GM04504 (cell line): ENCODE measurements around the gene VAMP8.

Experiments used
- DNase-seq: peaks from one replicate; pipeline ENCODE4 v3.0.0-alpha.2; 2012; ENCODE audit warnings: low read depth

Gene VAMP8

GRCh38 chr2:85619617-85620016 lies 42.2 kb downstream of the VAMP8 start:
- DNase-seq = no peak

GRCh38 chr2:85621338-85621737 lies 44.0 kb downstream of the VAMP8 start:
- no peak for DNase-seq

- no peak for DNase-seq
These were observed 46.6 kb downstream of the VAMP8 start for GRCh38 chr2:85623991-85624390.

- no peak for DNase-seq
These were observed 51.3 kb downstream of the VAMP8 start for GRCh38 chr2:85628658-85629057.

- DNase-seq = no peak
These were observed 53.9 kb downstream of the VAMP8 start for GRCh38 chr2:85631316-85631715.
